Kidney (tissue), 14 donors: ENCODE results near the gene PEAK3. TPM values are rescaled to one million over a fixed set of nuclear protein-coding genes. Genes with fewer than 3 reads are reported as not detected.

Experiments
- DNase-seq, 5 donors: peaks; one replicate each; pipeline ENCODE4 v3.0.0-alpha.2; 2013 to 2020
- FAIRE-seq: peaks from 2 replicates; lab custom pipeline; 2012; peaks lifted over from hg19 to GRCh38; lab: Jason Lieb, UNC
- H3K27ac ChIP-seq, 2 donors: one replicate each; pipeline ENCODE4 v1.7.0; 2013; ENCODE audit warnings: low read depth in 2 of 2, low read length in 2 of 2, inconsistent platforms in 1 of 2
- H3K27me3 ChIP-seq: one replicate; pipeline ENCODE4 v1.7.1; 2013; ENCODE audit warnings: low read length, inconsistent platforms; ENCODE audit not compliant: control insufficient read depth, insufficient read depth
- H3K36me3 ChIP-seq, 3 donors: one replicate each; pipeline versions ENCODE4 v1.7.0 to v1.7.1; 2013; ENCODE audit warnings: low read length in 3 of 3, control low read depth in 1 of 3, inconsistent platforms in 1 of 3; ENCODE audit not compliant: insufficient read depth in 3 of 3, control insufficient read depth in 2 of 3
- H3K4me1 ChIP-seq, 3 donors: one replicate each; pipeline versions ENCODE4 v1.7.0 to v1.7.1; 2013; ENCODE audit warnings: low read length in 3 of 3, inconsistent platforms in 1 of 3, low read depth in 1 of 3; ENCODE audit not compliant: control insufficient read depth in 2 of 3, insufficient read depth in 2 of 3
- H3K4me3 ChIP-seq, 3 donors: one replicate each; pipeline versions ENCODE4 v1.7.0 to v1.8.1; 2013; ENCODE audit warnings: low read length in 3 of 3, control low read depth in 1 of 3, inconsistent platforms in 1 of 3
- H3K9ac ChIP-seq, 3 donors: one replicate each; pipeline versions ENCODE4 v1.7.0 to v1.7.1; 2013; ENCODE audit warnings: low read length in 3 of 3, control low read depth in 1 of 3, inconsistent platforms in 1 of 3
- H3K9me3 ChIP-seq, 3 donors: one replicate each; pipeline versions ENCODE4 v1.7.0 to v1.7.1; 2013; ENCODE audit warnings: low read length in 3 of 3, control low read depth in 1 of 3, inconsistent platforms in 1 of 3; ENCODE audit not compliant: control insufficient read depth in 2 of 3, insufficient read depth in 1 of 3
- intact Hi-C: fragments of 100-400 bp; cut with DNase I; formaldehyde crosslinking; loops from one replicate; pipeline ENCODE4 v1.11.1; 2022
- polyA plus RNA-seq: library from polyadenylated mRNA; stranded (reverse); fragments of 350-450 nt; fragmentation: Illumina TruSeq; extraction: RNeasy Lipid Tissue Mini Kit (QIAGEN cat#74804); gene quantifications from one replicate; pipeline ENCODE4 v1.2.3, GENCODE V29; 2014; ENCODE audit warnings: low read depth, low replicate concordance; ENCODE audit not compliant: insufficient read depth
- total RNA-seq: library from RNA; stranded (reverse); fragmentation: NEBNext Ultra II Directional; extraction: Animal tissue kit (Norgen Biotek cat#: 25700); gene quantifications from one replicate; pipeline ENCODE4 v1.2.1, GENCODE V29; 2021
- TF ChIP-seq, protein P1 (sequence below): IDR thresholded peaks from 3 replicates; pipeline ENCODE4 v1.5.1; 2012; ENCODE audit warnings: mild to moderate bottlenecking, moderate library complexity, borderline replicate concordance; ENCODE audit not compliant: insufficient read depth; ENCODE audit errors: extremely low read depth
- donor health status: control.
- donor health status: control.
- donor health status: control.
- donor health status: control.
- donor health status: control.
- donor health status: DM: yes; HTN: yes; CAD: no.
- donor health status: Normal renal cell carcinoma (clear cell type).

The PEAK3 gene
- total and polyA plus RNA-seq, 2 donors from 2014 or later = 2.1 TPM; not detected in 1

DNA sequence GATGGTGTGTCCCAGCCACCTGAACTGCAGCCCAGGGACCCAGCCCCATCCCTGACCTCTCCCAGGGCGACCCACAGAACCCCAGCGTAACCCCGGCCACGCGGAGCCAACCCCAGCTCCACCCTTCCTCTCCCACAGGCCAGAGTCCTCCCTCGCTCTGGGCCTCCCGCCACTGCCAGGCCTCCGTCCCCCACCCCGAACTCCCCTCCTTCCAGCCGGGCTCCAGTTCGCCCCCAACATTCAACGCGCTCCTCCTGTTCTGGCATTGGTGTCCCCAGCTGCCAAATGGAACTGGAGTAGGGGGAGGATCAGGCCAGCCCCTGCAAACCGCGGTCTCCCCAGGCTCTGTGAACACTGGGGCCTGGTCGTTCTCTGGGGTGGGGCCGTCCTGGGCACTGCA, 18.6 kb upstream of the PEAK3 start:
- intact Hi-C loops = no loop called here
- Histone ChIP-seq H3K27ac (no peak overlapping the region), H3K9me3 (no peaks in the 10 kb centered on the region), H3K9ac (no peak overlapping the region), H3K4me3 (no peak overlapping the region), H3K36me3 (no peaks in the 10 kb centered on the region), H3K4me1 (peaks cover 0 to 3% (median 0%) of the 10 kb centered on the region in 3 donors), H3K27me3 (peaks cover 11% of the 10 kb centered on the region)
- DNase-seq (no peak), FAIRE-seq (no peak)
- TF ChIP-seq, protein P1, sequence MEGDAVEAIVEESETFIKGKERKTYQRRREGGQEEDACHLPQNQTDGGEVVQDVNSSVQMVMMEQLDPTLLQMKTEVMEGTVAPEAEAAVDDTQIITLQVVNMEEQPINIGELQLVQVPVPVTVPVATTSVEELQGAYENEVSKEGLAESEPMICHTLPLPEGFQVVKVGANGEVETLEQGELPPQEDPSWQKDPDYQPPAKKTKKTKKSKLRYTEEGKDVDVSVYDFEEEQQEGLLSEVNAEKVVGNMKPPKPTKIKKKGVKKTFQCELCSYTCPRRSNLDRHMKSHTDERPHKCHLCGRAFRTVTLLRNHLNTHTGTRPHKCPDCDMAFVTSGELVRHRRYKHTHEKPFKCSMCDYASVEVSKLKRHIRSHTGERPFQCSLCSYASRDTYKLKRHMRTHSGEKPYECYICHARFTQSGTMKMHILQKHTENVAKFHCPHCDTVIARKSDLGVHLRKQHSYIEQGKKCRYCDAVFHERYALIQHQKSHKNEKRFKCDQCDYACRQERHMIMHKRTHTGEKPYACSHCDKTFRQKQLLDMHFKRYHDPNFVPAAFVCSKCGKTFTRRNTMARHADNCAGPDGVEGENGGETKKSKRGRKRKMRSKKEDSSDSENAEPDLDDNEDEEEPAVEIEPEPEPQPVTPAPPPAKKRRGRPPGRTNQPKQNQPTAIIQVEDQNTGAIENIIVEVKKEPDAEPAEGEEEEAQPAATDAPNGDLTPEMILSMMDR = no peak

DNA sequence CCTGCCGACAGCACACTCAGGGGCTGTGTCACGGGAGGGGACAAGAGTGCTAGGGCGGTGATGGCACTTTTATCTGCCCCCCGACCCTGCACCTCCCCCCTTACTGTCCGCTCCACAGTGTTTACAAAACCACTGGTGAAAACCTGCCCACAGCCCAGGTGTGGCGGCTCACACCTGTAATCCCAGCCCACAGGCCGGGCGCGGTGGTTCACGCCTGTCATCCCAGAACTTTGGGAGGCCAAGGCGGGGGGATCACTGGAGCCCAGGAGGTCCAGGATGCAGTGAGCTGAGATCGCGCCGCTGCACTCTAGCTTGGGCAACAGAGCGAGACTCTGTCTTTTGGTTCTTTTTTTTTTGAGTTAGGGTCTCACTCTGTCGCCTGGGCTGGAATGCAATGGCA, 14.2 kb upstream of the PEAK3 start:
- H3K4me3 ChIP-seq = no peak overlapping the region
- no peak for DNase-seq
- no peaks in the 10 kb centered on the region for H3K36me3 ChIP-seq
- H3K9me3 ChIP-seq = no peaks in the 10 kb centered on the region
- H3K27me3 ChIP-seq = peaks cover 16% of the 10 kb centered on the region
- intact Hi-C loops = no loop called here
- peaks cover 0 to 4% (median 0%) of the 10 kb centered on the region in 3 donors for H3K4me1 ChIP-seq
- H3K9ac ChIP-seq = no peak overlapping the region
- FAIRE-seq = no peak
- H3K27ac ChIP-seq = no peak overlapping the region
- TF ChIP-seq, protein P1 = no peak

DNA sequence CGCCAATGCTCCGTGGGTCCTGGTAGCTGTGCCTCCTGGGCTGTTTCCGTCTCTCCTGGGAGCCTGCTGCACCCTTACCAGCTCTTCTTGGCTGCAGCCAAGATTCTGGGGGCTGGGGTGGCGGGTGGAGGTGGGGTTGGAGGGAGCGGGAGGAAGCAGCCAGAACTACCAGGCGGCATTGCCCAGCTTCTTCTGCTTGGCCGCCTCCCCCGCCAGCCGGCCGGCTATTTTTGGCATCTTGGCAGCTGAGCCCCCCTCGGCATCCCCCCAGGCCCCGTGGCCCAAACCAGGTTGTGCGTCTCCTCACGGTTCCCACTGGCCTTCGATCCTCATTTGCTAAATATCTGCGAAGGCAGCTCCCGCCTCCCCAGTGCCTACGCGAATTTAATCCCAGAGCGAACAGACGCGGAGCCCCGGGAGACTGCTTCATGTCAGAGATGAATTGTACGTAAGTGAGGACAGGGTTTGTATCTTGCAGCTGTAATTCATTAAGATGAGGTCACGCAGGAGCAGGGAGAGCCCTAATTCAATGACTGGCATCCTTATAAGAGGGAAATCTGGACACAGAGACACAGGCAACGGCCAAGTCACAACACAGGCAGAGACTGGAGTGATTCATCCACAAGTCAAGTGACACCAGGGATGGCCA, 12.8 kb upstream of the PEAK3 start:
- TF ChIP-seq, protein P1 = no peak
- H3K27ac ChIP-seq = no peak overlapping the region
- H3K36me3 ChIP-seq = no peaks in the 10 kb centered on the region
- DNase-seq (peak in 2 of 5 donors; percentile 50 to 56), FAIRE-seq (no peak)
- H3K4me3 ChIP-seq = no peak overlapping the region
- no peak overlapping the region for H3K9ac ChIP-seq
- H3K27me3 ChIP-seq = peaks cover 18% of the 10 kb centered on the region
- peaks cover 0 to 15% (median 0%) of the 10 kb centered on the region in 3 donors for H3K4me1 ChIP-seq
- no peaks in the 10 kb centered on the region for H3K9me3 ChIP-seq
- intact Hi-C loops = no loop called here
